Fibroblast of gingiva (primary cell): Measurements from ENCODE around the gene SERTAD3.
"Not testable (repeated sequence)": the region's sequence is repeated elsewhere in the genome, so short reads cannot be mapped to it uniquely, and the experiment has no call there.

ENCODE experiments used
- DNase-seq: peaks from one replicate; pipeline ENCODE4 v3.0.0-alpha.2; 2011; ENCODE audit warnings: low read depth

Gene SERTAD3

GRCh38 chr19:40444000-40444824 lies at the start of gene SERTAD3:
TSS of gene SERTAD3 (minus strand) at chr19:40444335. CDS start at chr19:40442080, 2,255 bp downstream.
- peak; percentile 93 for DNase-seq

GRCh38 chr19:40493778-40494177 lies 49.6 kb upstream of the SERTAD3 start:
- DNase-seq = no peak

GRCh38 chr19:40492274-40492673 lies 48.1 kb upstream of the SERTAD3 start:
- DNase-seq = no peak

DNA sequence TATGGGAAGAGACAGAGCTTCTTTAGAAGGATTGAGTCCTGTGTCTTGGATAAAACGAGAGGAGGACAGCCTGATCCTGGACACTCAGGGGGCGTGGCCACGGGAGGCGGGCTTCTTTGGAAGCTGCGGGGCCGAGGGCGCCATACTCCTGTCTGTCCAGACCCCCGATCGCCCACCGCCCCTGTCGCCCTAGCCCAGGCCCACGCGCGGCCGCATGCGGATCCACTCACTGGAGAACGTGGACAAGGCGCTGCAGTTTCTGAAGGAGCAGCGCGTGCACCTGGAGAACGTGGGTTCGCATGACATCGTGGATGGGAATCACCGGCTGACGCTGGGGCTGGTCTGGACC lies 45.7 kb upstream of the SERTAD3 start:
- DNase-seq = no peak

DNA sequence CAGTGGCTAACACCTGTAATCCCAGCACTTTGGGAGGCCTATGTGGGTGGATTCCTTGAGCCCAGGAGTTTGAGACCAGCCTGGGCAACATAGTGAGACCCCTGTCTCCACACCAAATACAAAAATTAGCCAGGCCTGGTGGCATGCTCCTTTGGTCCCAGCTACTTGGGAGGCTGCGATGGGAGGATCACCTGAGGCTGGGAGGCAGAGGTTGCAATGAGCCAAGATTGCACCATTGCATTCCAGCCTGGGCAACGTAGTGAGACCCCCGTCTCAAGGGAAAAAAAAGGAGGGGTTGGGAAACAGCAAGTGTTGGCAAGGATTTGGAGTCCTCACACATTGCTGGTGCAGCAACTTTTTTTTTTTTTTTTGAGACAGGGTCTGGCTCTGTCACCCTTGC lies 41.9 kb upstream of the SERTAD3 start:
- no peak for DNase-seq

DNA sequence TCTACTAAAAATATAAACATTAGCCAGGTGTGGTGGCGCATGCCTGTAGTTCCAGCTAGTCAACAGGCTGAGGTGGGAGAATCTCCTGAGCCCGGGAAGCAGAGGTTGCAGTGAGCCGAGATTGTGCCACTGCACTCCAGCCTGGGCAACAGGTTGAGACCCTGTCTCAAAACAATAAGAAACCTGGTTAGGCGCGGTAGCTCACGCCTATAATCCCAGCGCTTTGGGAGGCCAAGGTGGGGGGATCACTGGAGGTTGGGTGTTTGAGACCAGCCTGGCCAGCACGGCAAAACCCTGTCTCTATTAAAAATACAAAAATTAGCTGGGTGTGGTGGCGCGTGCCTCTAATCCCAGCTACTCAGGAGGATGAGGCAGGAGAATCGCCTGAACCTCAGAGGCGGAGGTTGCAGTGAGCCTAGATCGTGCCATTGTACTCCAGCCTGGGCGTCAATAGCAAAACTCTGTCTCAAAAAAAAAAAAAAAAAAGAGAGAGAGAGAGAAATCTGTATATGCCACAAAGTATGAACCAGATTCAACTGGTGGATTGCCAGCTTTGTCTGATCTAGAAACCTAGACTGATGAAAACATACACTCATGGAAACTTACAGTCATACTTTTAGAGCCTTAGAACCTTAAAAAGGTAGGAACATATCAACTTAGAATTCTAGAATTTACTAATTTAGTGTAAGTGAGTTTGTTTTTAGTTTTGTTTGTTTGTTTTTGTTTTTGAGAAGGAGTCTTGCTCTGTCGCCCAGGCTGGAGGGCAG lies 31.9 kb upstream of the SERTAD3 start:
- DNase-seq = not testable (repeated sequence)

DNA sequence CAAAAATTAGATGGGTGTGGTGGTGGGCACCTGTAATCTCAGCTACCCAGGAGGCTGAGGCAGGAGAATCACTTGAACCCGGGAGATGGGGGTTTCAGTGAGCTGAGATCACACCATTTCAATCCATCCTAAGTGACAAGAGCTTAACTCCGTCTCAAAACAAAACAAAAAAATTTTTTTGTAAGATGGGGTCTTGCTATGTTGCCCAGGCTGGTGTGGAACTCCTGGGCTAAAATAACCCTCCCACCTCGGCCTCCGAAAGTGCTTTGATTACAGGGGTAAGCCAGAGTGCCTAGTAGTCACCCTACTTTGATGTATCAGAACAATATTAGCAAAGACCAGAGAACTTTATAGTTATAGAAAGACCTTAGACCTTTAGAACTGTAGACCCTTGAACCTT lies 30.6 kb upstream of the SERTAD3 start:
- no peak for DNase-seq

DNA sequence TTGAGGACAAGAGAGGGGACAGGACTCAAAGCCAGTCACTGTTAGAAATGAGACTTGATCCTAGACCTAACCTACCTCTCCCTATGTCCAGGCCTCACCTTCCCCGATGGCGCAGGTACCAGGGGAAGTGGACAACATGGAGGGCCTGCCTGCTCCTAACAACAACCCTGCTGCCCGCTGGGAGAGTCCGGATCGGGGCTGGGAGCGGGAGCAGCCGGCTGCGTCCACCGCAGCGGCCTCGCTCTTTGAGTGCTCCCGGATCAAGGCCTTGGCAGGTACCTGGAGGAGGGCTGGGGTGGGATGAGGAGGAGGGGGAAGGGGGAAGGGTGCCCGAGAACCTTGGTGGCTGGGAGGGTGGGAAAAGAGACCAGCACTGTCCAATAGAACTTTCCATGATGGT lies 28.4 kb upstream of the SERTAD3 start:
- DNase-seq = no peak

GRCh38 chr19:40471111-40471510 lies 27.0 kb upstream of the SERTAD3 start:
- DNase-seq = no peak

GRCh38 chr19:40469011-40469410 lies 24.9 kb upstream of the SERTAD3 start:
- DNase-seq = no peak

DNA sequence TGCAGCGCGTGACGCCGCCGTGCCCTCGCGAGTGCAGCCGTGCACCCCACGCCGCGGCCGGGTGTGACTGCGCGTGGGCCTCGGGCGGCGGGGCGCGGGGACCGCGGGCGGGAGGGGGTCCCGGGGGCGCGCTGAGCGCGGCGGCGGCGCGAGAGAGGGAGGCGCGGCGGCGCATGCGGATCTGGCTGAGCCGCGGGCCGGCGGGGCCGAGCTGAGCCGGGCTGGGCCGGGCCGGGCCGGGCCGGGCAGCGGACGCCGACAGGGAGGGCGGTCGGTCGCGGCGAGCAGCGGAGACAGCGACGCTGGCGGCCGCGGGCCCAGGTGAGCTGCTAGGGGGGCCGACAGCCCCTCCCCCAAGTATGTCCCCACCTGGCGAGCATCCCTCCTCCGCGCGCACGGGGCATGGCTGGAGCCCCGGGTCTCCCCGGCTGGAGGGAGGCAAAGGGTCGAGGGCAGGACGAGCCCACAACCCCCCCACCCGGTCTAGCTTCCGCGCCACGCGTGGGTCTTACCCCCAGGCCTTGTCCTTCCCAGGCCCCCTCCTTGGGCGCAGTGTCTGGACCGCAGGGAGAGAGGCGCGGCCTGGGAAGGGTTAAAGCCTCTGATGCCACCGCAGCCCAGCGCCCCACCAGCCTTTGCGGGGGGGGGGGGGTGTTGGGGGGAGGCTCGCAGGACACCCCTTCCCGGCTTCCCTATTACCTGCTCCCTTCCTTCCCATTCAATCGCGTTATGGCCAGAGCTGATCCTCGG lies 23.0 kb upstream of the SERTAD3 start, which contains the start of gene SPTBN4:
Gene SPTBN4 (plus strand): TSS at position 17 of the 750 bp plus-strand sequence. CDS start 5,621 bp downstream, outside the sequence.
- no peak for DNase-seq

DNA sequence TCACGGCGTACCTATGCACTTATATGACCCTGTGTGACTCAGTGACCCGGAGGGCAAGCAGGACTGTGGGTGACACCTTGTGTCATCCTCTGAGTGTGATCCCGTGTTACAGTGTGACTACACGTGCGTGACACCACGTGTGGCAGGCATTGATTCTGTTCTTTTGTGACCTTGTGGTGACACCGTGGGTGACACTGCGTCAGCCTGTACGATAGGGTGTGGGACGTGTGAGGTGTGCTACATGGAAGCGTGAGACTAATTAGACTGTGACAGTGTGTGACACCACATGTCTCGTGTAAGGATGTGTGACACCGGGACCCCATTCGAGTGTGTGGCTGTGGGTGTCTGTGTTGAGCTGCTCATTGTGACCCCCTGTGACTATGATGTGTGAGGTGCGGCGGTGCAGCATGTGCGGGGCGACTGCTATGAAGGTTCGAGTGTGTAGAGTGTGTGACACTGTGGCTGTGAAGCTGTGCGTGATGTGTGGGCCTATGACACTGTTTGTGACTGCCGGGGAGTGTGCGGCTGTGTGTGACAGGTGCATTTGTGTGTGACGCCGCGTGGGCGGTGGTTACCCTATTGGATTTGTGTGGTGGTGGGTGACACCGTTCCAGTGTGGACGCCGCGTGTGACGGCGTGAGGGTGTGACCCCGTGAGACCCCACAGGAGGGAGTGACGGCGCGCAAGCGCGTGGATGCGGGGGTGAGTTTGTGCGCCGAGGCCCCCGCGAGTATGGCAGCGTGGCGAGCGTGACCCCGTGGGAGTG lies 22.3 kb upstream of the SERTAD3 start:
- no peak for DNase-seq

GRCh38 chr19:40465557-40466218 lies 21.6 kb upstream of the SERTAD3 start, which contains the start of gene BLVRB:
TSS of gene BLVRB (minus strand) at chr19:40465745. CDS start at chr19:40465688, 57 bp downstream.
- peak; percentile 99 for DNase-seq

GRCh38 chr19:40465025-40465556 lies 21.0 kb upstream of the SERTAD3 start:
- DNase-seq = peak; percentile 89

DNA sequence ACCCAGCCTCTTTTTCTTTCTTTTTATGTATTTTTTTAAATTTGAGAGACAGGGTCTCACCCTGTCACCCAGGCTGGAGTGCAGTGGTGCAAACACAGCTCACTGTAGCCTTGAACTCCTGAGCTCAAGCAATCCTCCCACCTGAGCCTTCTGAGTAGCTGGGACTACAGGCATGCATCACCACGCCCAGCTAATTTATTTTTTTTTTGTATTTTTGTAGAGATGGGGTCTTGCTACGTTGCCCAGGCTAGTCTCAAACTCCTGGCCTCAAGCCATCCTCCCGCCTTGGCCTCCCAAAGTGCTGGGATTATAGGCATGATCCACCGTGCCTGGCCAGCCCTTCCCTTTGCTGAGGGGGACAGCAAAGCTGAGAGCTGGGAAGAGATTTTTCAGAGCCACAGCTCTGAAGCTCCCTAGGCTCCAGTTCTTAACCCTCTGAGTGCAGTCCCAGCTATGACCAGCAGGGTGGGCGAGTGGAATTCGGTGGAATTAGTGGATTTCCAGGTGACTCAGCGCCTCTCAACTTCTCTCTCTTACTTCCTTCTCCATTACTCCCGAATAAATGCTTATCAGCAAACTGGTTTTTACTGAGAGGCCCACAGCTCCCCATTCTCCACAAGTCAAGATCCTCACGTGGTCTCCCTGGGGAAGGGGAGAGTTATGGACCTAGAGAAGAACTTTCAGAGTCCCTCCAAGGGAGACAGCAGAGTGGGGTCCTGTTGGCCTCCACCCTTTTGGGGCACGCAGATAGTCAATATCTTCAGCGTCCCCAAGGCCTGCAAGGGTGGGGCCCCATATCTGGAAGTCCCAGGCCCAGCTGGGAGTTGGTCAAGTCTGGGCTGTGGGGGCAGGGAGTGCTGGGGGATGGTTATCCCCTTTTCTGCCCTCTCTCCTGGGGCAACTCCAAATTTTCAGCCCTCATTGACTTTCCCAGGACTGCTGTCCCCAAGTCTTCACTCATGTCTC lies 20.2 kb upstream of the SERTAD3 start:
- DNase-seq = peak; percentile 82

DNA sequence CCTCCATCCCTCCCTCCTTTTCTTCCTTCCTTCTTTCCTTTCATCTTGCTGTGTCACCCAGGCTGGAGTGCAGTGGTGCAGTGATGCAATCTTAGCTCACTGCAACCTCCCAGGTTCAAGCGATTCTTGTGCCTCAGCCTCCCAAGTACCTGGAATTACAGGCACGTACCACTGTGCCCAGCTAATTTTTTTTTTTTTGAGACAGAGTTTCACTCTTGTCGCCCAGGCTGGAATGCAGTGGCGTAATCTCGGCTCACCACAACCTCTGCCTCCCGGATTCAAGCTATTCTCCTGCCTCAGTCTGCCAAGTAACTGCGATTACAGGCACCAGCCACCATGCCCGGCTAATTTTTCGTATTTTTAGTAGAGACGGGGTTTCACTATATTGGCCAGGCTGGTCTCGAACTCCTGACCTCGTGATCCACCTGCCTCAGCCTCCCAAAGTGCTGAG lies 19.5 kb upstream of the SERTAD3 start:
- DNase-seq = peak; percentile 66

GRCh38 chr19:40461669-40462221 lies 17.6 kb upstream of the SERTAD3 start:
- no peak for DNase-seq

DNA sequence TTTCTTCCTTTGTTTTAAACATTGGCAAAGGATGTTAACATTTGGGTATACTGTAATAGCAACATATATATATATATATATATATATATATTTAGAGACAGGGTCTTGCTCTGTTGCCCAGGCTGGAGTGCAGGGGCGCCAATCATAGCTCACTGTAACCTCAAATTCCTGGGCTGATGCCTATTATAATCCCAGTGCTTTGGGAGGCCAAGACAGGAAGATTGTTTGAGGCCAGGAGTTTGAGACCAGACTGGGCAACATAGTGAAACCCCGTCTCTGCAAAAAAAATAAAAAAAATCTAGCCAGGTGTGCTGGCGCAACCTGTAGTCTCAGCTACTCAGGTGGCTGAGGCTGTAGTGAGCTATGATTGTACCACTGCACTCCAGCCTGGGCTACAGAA lies 16.1 kb upstream of the SERTAD3 start:
- DNase-seq = no peak

DNA sequence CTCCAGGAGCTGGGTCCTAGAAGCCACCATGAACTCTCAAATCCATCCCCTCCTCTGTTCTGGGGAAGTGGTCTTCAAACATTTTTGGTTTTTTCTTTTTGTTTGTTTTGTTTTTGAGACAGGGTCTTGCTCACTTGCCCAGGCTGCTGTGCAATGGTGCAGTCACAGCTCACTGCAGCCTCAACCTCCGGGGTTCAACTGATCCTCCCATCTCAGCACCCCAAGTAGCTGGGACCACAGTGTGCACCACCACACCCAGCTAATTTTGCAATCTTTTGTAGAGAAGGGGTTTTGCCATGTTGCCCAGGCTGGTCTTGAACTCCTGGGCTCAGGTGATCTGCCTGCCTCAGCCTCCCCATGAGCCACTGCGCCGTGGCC lies 14.5 kb upstream of the SERTAD3 start:
- no peak for DNase-seq
